Subcutaneous adipose tissue (tissue), 4 donors: ENCODE results near the gene ATG7. TPM values are rescaled to one million over a fixed set of nuclear protein-coding genes. Genes with fewer than 3 reads are reported as not detected.

Experiments
- CTCF ChIP-seq: fragments of 450-650 bp; IDR thresholded peaks from one replicate; pipeline ENCODE4 v1.5.1; 2016; ENCODE audit warnings: low read depth, mild to moderate bottlenecking, control low read depth, antibody characterized with exemption, moderate library complexity
- total RNA-seq, 4 donors: library from RNA; depleted of rRNA; stranded (reverse); fragments of >200 nt; gene quantifications; one replicate each; pipeline ENCODE4 v1.1.0, GENCODE V29; 2016

The ATG7 gene
- total RNA-seq, 4 donors from 2014 or later = 55.0 to 130 (median 87.5) TPM

GRCh38 chr3:11562277-11562881, 290.2 kb downstream of the ATG7 start:
- no peak for TF ChIP-seq CTCF

GRCh38 chr3:11563159-11563864, 291.1 kb downstream of the ATG7 start:
- TF ChIP-seq CTCF = no peak

- TF ChIP-seq CTCF = no peak
Measured at GRCh38 chr3:11563865-11564185, 291.6 kb downstream of the ATG7 start.

- no peak for TF ChIP-seq CTCF
Measured at GRCh38 chr3:11564577-11565001, 292.4 kb downstream of the ATG7 start.

GRCh38 chr3:11565072-11565471, 292.9 kb downstream of the ATG7 start:
- no peak for TF ChIP-seq CTCF

- no peak for TF ChIP-seq CTCF
Measured at GRCh38 chr3:11565492-11565891, 293.3 kb downstream of the ATG7 start.

GRCh38 chr3:11565932-11566331, 293.7 kb downstream of the ATG7 start:
- no peak for TF ChIP-seq CTCF
